CD4-positive, alpha-beta memory T cell (primary cell): ENCODE data around the gene SHLD2. TPM values are rescaled to one million over a fixed set of nuclear protein-coding genes. Genes with fewer than 3 reads are reported as not detected.
"Not testable (repeated sequence)": the region's sequence is repeated elsewhere in the genome, so short reads cannot be mapped to it uniquely, and the experiment has no call there.

Experiments used
- CTCF ChIA-PET: fragments of 350-600 bp; sonication (Branson Sonifier 250); formaldehyde crosslinking; loops from one replicate; lab custom pipeline; 2021; ENCODE audit warnings: inconsistent platforms; ENCODE audit not compliant: partially characterized antibody; lab: Charles Lee
- POLR2A ChIA-PET: fragments of 350-600 bp; sonication (Branson Sonifier 250); formaldehyde crosslinking; loops from one replicate; lab custom pipeline; 2021; ENCODE audit not compliant: partially characterized antibody; lab: Charles Lee
- DNase-seq, 5 donors: peaks; one replicate each; pipeline versions ENCODE4 v3.0.0 to v3.0.0-alpha.2; 2020 to 2022; ENCODE audit warnings: mixed read lengths in 1 of 5
- H3K27ac ChIP-seq: one replicate; pipeline ENCODE4 v1.7.0; 2013; ENCODE audit warnings: low read depth, low read length
- H3K27me3 ChIP-seq: 2 replicates; pipeline ENCODE4 v1.7.0; 2013; ENCODE audit warnings: mild to moderate bottlenecking, low read length, moderate library complexity; ENCODE audit not compliant: insufficient read depth
- H3K36me3 ChIP-seq: 2 replicates; pipeline ENCODE4 v1.7.0; 2013; ENCODE audit warnings: mild to moderate bottlenecking, low read length, moderate library complexity; ENCODE audit not compliant: insufficient read depth
- H3K4me1 ChIP-seq: 2 replicates; pipeline ENCODE4 v1.7.0; 2013; ENCODE audit warnings: mild to moderate bottlenecking, low read length, moderate library complexity; ENCODE audit not compliant: insufficient read depth
- H3K4me3 ChIP-seq, 2 donors: one replicate each; pipeline ENCODE4 v1.7.0; 2013; ENCODE audit warnings: low read length in 2 of 2, mild to moderate bottlenecking in 1 of 2
- H3K9me3 ChIP-seq, 2 donors: one replicate each; pipeline ENCODE4 v1.7.0; 2013; ENCODE audit warnings: low read length in 2 of 2, control low read depth in 1 of 2; ENCODE audit not compliant: control insufficient read depth in 1 of 2
- H3K27ac Mint-ChIP-seq, 7 donors: one replicate each; pipeline ENCODE4 v1.8.0; 2020 to 2021; ENCODE audit warnings: mixed read lengths in 7 of 7, mild to moderate bottlenecking in 6 of 7, inconsistent platforms in 3 of 7, moderate library complexity in 3 of 7
- H3K27me3 Mint-ChIP-seq, 2 donors: one replicate each; pipeline ENCODE4 v1.8.0; 2020 to 2021; ENCODE audit warnings: mixed read lengths in 2 of 2
- H3K36me3 Mint-ChIP-seq, 2 donors: one replicate each; pipeline ENCODE4 v1.8.0; 2020 to 2021; ENCODE audit warnings: mixed read lengths in 2 of 2, inconsistent platforms in 1 of 2, mild to moderate bottlenecking in 1 of 2
- H3K4me1 Mint-ChIP-seq, 4 donors: one replicate each; pipeline ENCODE4 v1.8.0; 2020 to 2021; ENCODE audit warnings: mixed read lengths in 4 of 4, mild to moderate bottlenecking in 1 of 4
- H3K4me3 Mint-ChIP-seq, 8 donors: one replicate each; pipeline ENCODE4 v1.8.0; 2020 to 2021; ENCODE audit warnings: mixed read lengths in 8 of 8, mild to moderate bottlenecking in 7 of 8, moderate library complexity in 6 of 8, inconsistent platforms in 3 of 8
- H3K9me3 Mint-ChIP-seq, 8 donors: one replicate each; pipeline ENCODE4 v1.8.0; 2020 to 2021; ENCODE audit warnings: mixed read lengths in 8 of 8, mild to moderate bottlenecking in 5 of 8, inconsistent platforms in 3 of 8, moderate library complexity in 1 of 8
- intact Hi-C: fragments of 100-400 bp; cut with micrococcal nuclease; formaldehyde crosslinking; loops from one replicate; pipeline ENCODE4 v1.15.1; 2023
- polyA plus RNA-seq, 2 donors: library from polyadenylated mRNA; unstranded; fragments of 300-500 nt; fragmentation: Illumina TruSeq; gene quantifications; one replicate each; pipeline ENCODE4 v1.2.3, GENCODE V29; 2021
- total RNA-seq, 2 experiments: library from RNA; stranded (reverse); gene quantifications; one replicate each; pipeline ENCODE4 v1.2.3, GENCODE V29; 2021

SHLD2 gene
- total and polyA plus RNA-seq, 4 experiments from 2014 or later: 20.7 to 26.5 (median 24.9) TPM

DNA sequence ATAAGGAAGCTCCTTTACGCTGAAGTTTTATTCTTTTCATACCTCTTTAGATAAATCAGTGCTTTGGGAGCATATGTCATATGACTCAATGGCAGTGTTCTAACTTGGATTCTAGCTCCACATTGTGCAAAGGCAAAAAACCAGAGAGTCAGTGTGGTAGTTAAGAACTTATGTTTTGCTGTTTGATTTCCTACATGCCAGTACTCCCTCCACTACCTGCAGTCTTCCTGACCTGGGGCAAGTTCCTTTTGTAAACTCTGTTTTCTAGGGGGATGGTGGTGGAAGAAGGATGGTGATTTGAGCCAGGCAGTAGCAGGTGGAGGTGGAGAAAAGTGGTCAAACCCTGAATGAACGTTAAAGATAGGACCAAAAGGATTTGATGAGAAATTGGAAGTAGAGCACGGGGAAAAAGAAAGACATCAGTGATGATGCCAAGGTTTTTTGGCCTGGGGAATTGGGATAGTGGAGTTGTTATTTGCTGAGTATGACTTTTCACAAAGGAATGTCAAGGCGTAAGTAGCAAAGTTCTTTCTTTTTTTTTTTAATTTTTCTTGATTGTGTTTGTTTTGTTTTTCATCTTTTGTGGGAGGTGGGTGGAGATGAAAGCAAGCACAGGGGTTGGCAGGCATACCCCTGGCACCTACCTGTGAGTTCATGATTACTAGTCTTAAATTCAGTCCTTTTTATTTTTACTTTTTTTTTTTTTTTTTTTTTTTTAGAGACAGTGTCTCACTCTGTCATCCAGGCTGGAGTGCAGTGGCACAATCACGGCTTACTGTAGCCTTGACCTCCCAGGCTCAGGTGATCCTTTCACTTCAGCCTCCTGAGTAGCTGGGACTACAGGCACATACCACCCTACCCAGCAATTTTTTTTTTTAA, 47.5 kb downstream of the SHLD2 start:
- CTCF ChIA-PET, H3K9me3 Mint-ChIP-seq, H3K4me3 Mint-ChIP-seq, H3K27me3 ChIP-seq, DNase-seq, H3K27me3 Mint-ChIP-seq, H3K4me1 Mint-ChIP-seq, intact Hi-C loops, H3K9me3 ChIP-seq, H3K36me3 ChIP-seq, H3K36me3 Mint-ChIP-seq, H3K27ac ChIP-seq, POLR2A ChIA-PET, H3K4me3 ChIP-seq, H3K4me1 ChIP-seq: not testable (repeated sequence)
- peak overlapping the region in 1 of 7 donors; percentile 23 for H3K27ac Mint-ChIP-seq

DNA sequence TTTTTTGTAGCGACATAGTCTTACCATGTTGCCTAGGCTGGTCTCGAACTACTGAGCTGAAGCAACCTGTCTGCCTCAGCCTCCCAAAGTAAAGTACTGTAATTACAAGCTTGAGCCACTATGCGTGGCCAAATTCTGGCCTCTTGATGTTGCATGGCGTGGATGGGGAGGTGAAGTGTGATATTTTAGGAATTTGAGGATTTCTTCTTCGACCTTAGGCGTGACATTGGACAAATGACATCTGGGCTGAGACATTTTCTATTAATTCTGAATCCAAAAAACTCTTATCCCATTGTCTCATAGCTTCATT, 48.1 kb downstream of the SHLD2 start:
- intact Hi-C loops, H3K4me1 Mint-ChIP-seq: not testable (repeated sequence)

DNA sequence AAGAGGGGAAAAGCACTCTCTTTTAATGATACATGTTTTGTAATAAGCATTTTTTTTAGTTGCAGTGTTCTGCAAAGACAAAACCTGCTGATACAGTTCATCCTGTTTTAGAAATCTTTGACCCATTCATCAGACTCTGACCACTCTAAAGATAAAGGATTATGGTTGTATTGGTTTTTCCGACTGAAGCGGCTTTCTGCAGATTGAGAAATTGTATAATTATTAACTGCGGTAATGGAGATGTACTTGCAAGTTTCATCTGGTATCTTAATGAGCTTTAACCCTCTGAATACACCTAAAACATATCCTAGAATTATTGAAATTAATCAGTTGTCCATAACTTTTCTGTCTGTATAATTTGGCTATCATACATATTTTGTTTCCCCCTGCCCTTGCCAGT, 50.6 kb downstream of the SHLD2 start:
- H3K9me3 ChIP-seq, H3K4me3 Mint-ChIP-seq, intact Hi-C loops, H3K9me3 Mint-ChIP-seq, CTCF ChIA-PET, H3K4me1 ChIP-seq, H3K27ac ChIP-seq, H3K4me1 Mint-ChIP-seq, H3K36me3 ChIP-seq, DNase-seq, POLR2A ChIA-PET, H3K4me3 ChIP-seq, H3K27me3 ChIP-seq, H3K36me3 Mint-ChIP-seq, H3K27ac Mint-ChIP-seq, H3K27me3 Mint-ChIP-seq: not testable (repeated sequence)

More for the DNA sequence above, 48.1 kb downstream of the SHLD2 start:
- H3K27ac ChIP-seq, POLR2A ChIA-PET, H3K4me3 Mint-ChIP-seq, DNase-seq, H3K36me3 ChIP-seq, H3K4me1 ChIP-seq, H3K9me3 ChIP-seq, CTCF ChIA-PET, H3K36me3 Mint-ChIP-seq, H3K9me3 Mint-ChIP-seq, H3K4me3 ChIP-seq, H3K27me3 Mint-ChIP-seq, H3K27me3 ChIP-seq: not testable (repeated sequence)
- H3K27ac Mint-ChIP-seq: peak overlapping the region in 2 of 7 donors; percentile 7 to 31

DNA sequence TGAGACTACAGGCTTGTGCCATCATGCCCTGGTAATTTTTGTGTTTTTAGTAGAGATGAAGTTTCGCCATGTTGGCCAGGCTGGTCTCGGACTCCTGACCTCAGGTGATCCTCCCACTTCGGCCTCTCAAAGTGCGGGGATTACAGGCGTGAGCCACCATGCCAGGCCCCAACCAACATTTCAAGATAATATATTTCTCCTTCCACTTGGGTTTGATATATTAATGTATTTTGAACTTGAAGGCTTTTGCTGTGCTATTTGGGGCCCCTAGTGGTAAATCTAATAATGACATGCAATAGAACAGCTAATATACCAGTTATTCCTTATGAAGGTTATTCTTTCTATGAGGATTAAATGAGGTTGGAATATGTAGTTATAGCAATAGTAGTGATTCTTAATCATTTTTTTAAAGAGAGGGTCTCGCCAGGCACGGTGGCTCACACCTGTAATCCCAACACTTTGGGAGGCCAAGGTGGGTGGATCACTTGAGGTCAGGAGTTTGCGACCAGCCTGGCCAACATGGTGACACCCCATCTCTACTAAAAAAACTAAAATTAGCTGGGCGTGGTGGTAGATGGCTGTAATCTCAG, 54.1 kb downstream of the SHLD2 start:
- POLR2A ChIA-PET, H3K9me3 Mint-ChIP-seq: not testable (repeated sequence)

DNA sequence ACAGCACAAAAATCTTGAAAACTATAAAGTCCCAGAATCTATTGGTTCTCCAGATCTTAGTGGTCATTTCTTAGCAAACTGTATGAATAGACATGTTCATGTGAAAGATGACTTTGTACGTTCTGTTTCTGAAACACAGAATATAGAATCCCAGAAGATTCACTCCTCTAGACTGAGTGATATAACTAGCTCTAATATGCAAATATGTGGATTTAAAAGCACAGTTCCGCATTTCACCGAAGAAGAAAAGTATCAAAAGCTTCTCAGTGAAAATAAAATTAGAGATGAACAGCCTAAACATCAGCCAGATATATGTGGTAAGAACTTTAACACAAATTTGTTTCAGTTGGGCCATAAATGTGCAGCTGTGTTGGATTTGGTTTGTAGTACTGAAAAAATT, 56.5 kb downstream of the SHLD2 start:
- DNase-seq, H3K4me1 ChIP-seq, H3K4me3 ChIP-seq, H3K27me3 ChIP-seq, H3K36me3 ChIP-seq, H3K27ac ChIP-seq, POLR2A ChIA-PET, H3K27ac Mint-ChIP-seq, H3K9me3 Mint-ChIP-seq, H3K9me3 ChIP-seq, H3K4me1 Mint-ChIP-seq, H3K36me3 Mint-ChIP-seq, CTCF ChIA-PET, H3K27me3 Mint-ChIP-seq, H3K4me3 Mint-ChIP-seq, intact Hi-C loops: not testable (repeated sequence)

More for the DNA sequence above, 54.1 kb downstream of the SHLD2 start:
- H3K4me1 ChIP-seq, H3K36me3 Mint-ChIP-seq, H3K27ac Mint-ChIP-seq, H3K4me1 Mint-ChIP-seq, H3K4me3 Mint-ChIP-seq, H3K9me3 ChIP-seq, H3K4me3 ChIP-seq, H3K36me3 ChIP-seq, H3K27me3 ChIP-seq, H3K27ac ChIP-seq, H3K27me3 Mint-ChIP-seq, intact Hi-C loops: not testable (repeated sequence)
- CTCF ChIA-PET: interaction anchor here (0.6 kb wide), 1 partner anchor 210 kb away, joined by 5 read pairs; no protein-coding TSS in a partner anchor
- peak in 2 of 5 donors; percentile 1 to 4 for DNase-seq

DNA sequence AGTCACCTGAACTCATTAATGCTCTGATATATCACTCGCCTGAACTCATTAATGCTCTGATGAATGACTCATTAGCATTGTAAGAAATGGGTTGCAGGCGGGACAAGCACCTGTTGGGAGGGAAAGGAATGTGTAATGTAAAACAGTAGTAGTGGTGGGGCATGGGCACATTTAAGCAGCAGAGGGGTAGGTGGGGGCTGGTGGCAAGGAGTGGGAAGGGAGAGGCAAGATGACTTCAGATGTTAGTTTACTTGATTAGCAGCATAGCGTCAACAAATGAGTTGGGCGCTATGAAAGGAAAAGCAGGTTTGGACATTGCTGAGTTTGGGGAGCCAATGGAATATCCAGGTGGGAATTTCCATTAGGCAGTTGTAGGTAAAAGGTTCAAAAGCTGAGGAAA, 61.8 kb downstream of the SHLD2 start:
- CTCF ChIA-PET, H3K36me3 ChIP-seq: not testable (repeated sequence)

DNA sequence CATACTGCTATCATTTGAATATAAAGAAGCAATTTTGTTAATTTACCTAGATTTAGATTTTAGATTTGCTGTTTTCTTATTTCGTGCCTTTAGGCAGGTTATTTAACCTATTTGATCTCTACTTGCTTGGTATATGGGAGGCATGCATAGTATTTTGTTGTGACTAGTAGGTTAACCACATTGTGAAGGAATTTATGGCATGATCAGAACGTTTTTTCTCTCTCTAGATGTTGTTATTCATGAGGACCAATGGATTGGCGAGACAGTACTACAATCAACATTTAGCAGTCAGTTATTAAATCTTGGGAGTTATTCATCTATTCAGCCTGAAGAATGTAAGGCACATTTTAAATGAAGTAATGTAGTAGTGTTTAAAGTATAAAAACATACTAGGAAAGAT, 62.8 kb downstream of the SHLD2 start:
- H3K27me3 ChIP-seq, H3K9me3 ChIP-seq, H3K27ac ChIP-seq, H3K4me3 Mint-ChIP-seq, DNase-seq, CTCF ChIA-PET, intact Hi-C loops, H3K4me1 Mint-ChIP-seq, H3K4me1 ChIP-seq, H3K9me3 Mint-ChIP-seq, POLR2A ChIA-PET, H3K27me3 Mint-ChIP-seq, H3K36me3 ChIP-seq, H3K4me3 ChIP-seq: not testable (repeated sequence)
- Mint-ChIP-seq H3K36me3 (peaks cover 9 to 14% of the 10 kb centered on the region in 2 donors), H3K27ac (peak overlapping the region in 2 of 7 donors; percentile 29 to 55)

More for the DNA sequence above, 61.8 kb downstream of the SHLD2 start:
- intact Hi-C loops, H3K27ac ChIP-seq, H3K9me3 Mint-ChIP-seq, H3K4me3 Mint-ChIP-seq, H3K4me3 ChIP-seq, H3K4me1 Mint-ChIP-seq, H3K4me1 ChIP-seq, H3K27ac Mint-ChIP-seq, H3K27me3 ChIP-seq, DNase-seq, POLR2A ChIA-PET, H3K9me3 ChIP-seq, H3K27me3 Mint-ChIP-seq: not testable (repeated sequence)
- H3K36me3 Mint-ChIP-seq: peaks cover 9 to 11% of the 10 kb centered on the region in 2 donors
